ENCODE data around the gene DNAH11. TPM values are rescaled to one million over a fixed set of nuclear protein-coding genes. Genes with fewer than 3 reads are reported as not detected.

DNAH11 gene
- total and polyA plus RNA-seq, 5 donors from 2014 or later: 0.34 to 0.65 TPM; not detected in 3

GRCh38 chr7:21893401-21893800 is 350.6 kb downstream of the DNAH11 start:
- Mint-ChIP-seq H3K4me3 (no peak overlapping the region), H3K27me3 (no peaks in the 10 kb centered on the region), H3K27ac (no peak overlapping the region), H3K4me1 (peaks cover 7 to 15% (median 13%) of the 10 kb centered on the region in 4 donors), H3K36me3 (peaks cover 7% of the 10 kb centered on the region), H3K9me3 (peaks cover 0 to 2% (median 0%) of the 10 kb centered on the region in 7 donors)
- H3K9me3 ChIP-seq (ENCODE audit: control insufficient read depth in 2 of 2, low read length in 2 of 2): no peaks in the 10 kb centered on the region
- no peaks in the 10 kb centered on the region for H3K27me3 ChIP-seq (ENCODE audit: control insufficient read depth, insufficient read depth, low read length)
- H3K27ac ChIP-seq (ENCODE audit: insufficient read depth, low read length, poor library complexity, severe bottlenecking): no peak overlapping the region
- no peak overlapping the region for H3K4me3 ChIP-seq (ENCODE audit: low read depth, low read length)
- H3K36me3 ChIP-seq (ENCODE audit: control insufficient read depth, insufficient read depth, low read length): no peaks in the 10 kb centered on the region
- peaks cover 7% of the 10 kb centered on the region for H3K4me1 ChIP-seq (ENCODE audit: control insufficient read depth, insufficient read depth, low read length, poor library complexity, severe bottlenecking)
- ATAC-seq (ENCODE audit: low read depth in 2 of 2) (no peak), DNase-seq (no peak)

- peak; percentile 67 to 70 for ATAC-seq (ENCODE audit: low read depth in 2 of 2)
- Histone ChIP-seq H3K36me3 (ENCODE audit: control insufficient read depth, insufficient read depth, low read length) (no peaks in the 10 kb centered on the region), H3K27me3 (ENCODE audit: control insufficient read depth, insufficient read depth, low read length) (no peaks in the 10 kb centered on the region), H3K4me3 (ENCODE audit: low read depth, low read length) (peak overlapping the region; percentile 79), H3K4me1 (ENCODE audit: control insufficient read depth, insufficient read depth, low read length, poor library complexity, severe bottlenecking) (peaks cover 12% of the 10 kb centered on the region), H3K9me3 (ENCODE audit: control insufficient read depth in 2 of 2, low read length in 2 of 2) (no peaks in the 10 kb centered on the region), H3K27ac (ENCODE audit: insufficient read depth, low read length, poor library complexity, severe bottlenecking) (peak overlapping the region; percentile 70)
- H3K9me3 Mint-ChIP-seq: peaks cover 0 to 5% (median 0%) of the 10 kb centered on the region in 7 donors
- DNase-seq: peak in 2 of 3 donors; percentile 34 to 82
- H3K4me3 Mint-ChIP-seq: peak overlapping the region; percentile 78 to 94 (median 87)
- H3K4me1 Mint-ChIP-seq: peaks cover 13 to 26% (median 19%) of the 10 kb centered on the region in 4 donors
- H3K27me3 Mint-ChIP-seq: no peaks in the 10 kb centered on the region
- H3K36me3 Mint-ChIP-seq: peaks cover 17% of the 10 kb centered on the region
- H3K27ac Mint-ChIP-seq: peak overlapping the region; percentile 88 to 97 (median 93)
Measured at GRCh38 chr7:21898265-21898930, 355.6 kb downstream of the DNAH11 start.

- H3K36me3 Mint-ChIP-seq: peaks cover 25% of the 10 kb centered on the region
- H3K27ac Mint-ChIP-seq: no peak overlapping the region
- ATAC-seq (ENCODE audit: low read depth in 2 of 2): no peak
Measured at GRCh38 chr7:21902240-21902639, 359.4 kb downstream of the DNAH11 start.

GRCh38 chr7:21903020-21903786 is 360.4 kb downstream of the DNAH11 start:
- Mint-ChIP-seq H3K4me1 (peaks cover 5 to 12% (median 9%) of the 10 kb centered on the region in 4 donors), H3K27ac (no peak overlapping the region), H3K4me3 (no peak overlapping the region), H3K36me3 (peaks cover 28% of the 10 kb centered on the region), H3K9me3 (peaks cover 0 to 5% (median 0%) of the 10 kb centered on the region in 7 donors), H3K27me3 (no peaks in the 10 kb centered on the region)
- no peak for ATAC-seq (ENCODE audit: low read depth in 2 of 2)
- H3K4me3 ChIP-seq (ENCODE audit: low read depth, low read length): no peak overlapping the region
- H3K4me1 ChIP-seq (ENCODE audit: control insufficient read depth, insufficient read depth, low read length, poor library complexity, severe bottlenecking): peaks cover 6% of the 10 kb centered on the region
- H3K27me3 ChIP-seq (ENCODE audit: control insufficient read depth, insufficient read depth, low read length): no peaks in the 10 kb centered on the region
- H3K27ac ChIP-seq (ENCODE audit: insufficient read depth, low read length, poor library complexity, severe bottlenecking): no peak overlapping the region
- no peak for DNase-seq
- H3K36me3 ChIP-seq (ENCODE audit: control insufficient read depth, insufficient read depth, low read length): no peaks in the 10 kb centered on the region
- H3K9me3 ChIP-seq (ENCODE audit: control insufficient read depth in 2 of 2, low read length in 2 of 2): no peaks in the 10 kb centered on the region

More at GRCh38 chr7:21902240-21902639, 359.4 kb downstream of the DNAH11 start:
- no peaks in the 10 kb centered on the region for H3K9me3 ChIP-seq (ENCODE audit: control insufficient read depth in 2 of 2, low read length in 2 of 2)
- peaks cover 13 to 22% (median 16%) of the 10 kb centered on the region in 4 donors for H3K4me1 Mint-ChIP-seq
- H3K9me3 Mint-ChIP-seq: peaks cover 0 to 5% (median 0%) of the 10 kb centered on the region in 7 donors
- H3K4me1 ChIP-seq (ENCODE audit: control insufficient read depth, insufficient read depth, low read length, poor library complexity, severe bottlenecking): peaks cover 12% of the 10 kb centered on the region
- H3K27ac ChIP-seq (ENCODE audit: insufficient read depth, low read length, poor library complexity, severe bottlenecking): no peak overlapping the region
- no peaks in the 10 kb centered on the region for H3K27me3 ChIP-seq (ENCODE audit: control insufficient read depth, insufficient read depth, low read length)
- no peak for DNase-seq
- no peak overlapping the region for H3K4me3 Mint-ChIP-seq
- H3K4me3 ChIP-seq (ENCODE audit: low read depth, low read length): no peak overlapping the region
- H3K36me3 ChIP-seq (ENCODE audit: control insufficient read depth, insufficient read depth, low read length): no peaks in the 10 kb centered on the region
- H3K27me3 Mint-ChIP-seq: no peaks in the 10 kb centered on the region

- Mint-ChIP-seq H3K27ac (no peak overlapping the region), H3K4me1 (no peaks in the 10 kb centered on the region), H3K36me3 (peaks cover 32% of the 10 kb centered on the region), H3K9me3 (no peaks in the 10 kb centered on the region), H3K4me3 (no peak overlapping the region), H3K27me3 (no peaks in the 10 kb centered on the region)
- ATAC-seq (ENCODE audit: low read depth in 2 of 2) (no peak), DNase-seq (no peak)
- Histone ChIP-seq H3K27me3 (ENCODE audit: control insufficient read depth, insufficient read depth, low read length) (no peaks in the 10 kb centered on the region), H3K36me3 (ENCODE audit: control insufficient read depth, insufficient read depth, low read length) (no peaks in the 10 kb centered on the region), H3K9me3 (ENCODE audit: control insufficient read depth in 2 of 2, low read length in 2 of 2) (no peaks in the 10 kb centered on the region), H3K4me1 (ENCODE audit: control insufficient read depth, insufficient read depth, low read length, poor library complexity, severe bottlenecking) (no peaks in the 10 kb centered on the region), H3K27ac (ENCODE audit: insufficient read depth, low read length, poor library complexity, severe bottlenecking) (no peak overlapping the region), H3K4me3 (ENCODE audit: low read depth, low read length) (no peak overlapping the region)
Measured at GRCh38 chr7:21908746-21909145, 365.9 kb downstream of the DNAH11 start.

GRCh38 chr7:21910253-21910652 is 367.4 kb downstream of the DNAH11 start:
- DNase-seq: no peak
- H3K27ac ChIP-seq (ENCODE audit: insufficient read depth, low read length, poor library complexity, severe bottlenecking): no peak overlapping the region
- H3K27me3 ChIP-seq (ENCODE audit: control insufficient read depth, insufficient read depth, low read length): no peaks in the 10 kb centered on the region
- peaks cover 41% of the 10 kb centered on the region for H3K36me3 Mint-ChIP-seq
- no peaks in the 10 kb centered on the region for H3K9me3 Mint-ChIP-seq
- H3K36me3 ChIP-seq (ENCODE audit: control insufficient read depth, insufficient read depth, low read length): peaks cover 3% of the 10 kb centered on the region
- no peaks in the 10 kb centered on the region for H3K4me1 Mint-ChIP-seq
- no peaks in the 10 kb centered on the region for H3K27me3 Mint-ChIP-seq
- H3K4me3 Mint-ChIP-seq: no peak overlapping the region
- no peak overlapping the region for H3K4me3 ChIP-seq (ENCODE audit: low read depth, low read length)
- no peak overlapping the region for H3K27ac Mint-ChIP-seq
- no peak for ATAC-seq (ENCODE audit: low read depth in 2 of 2)
- no peaks in the 10 kb centered on the region for H3K9me3 ChIP-seq (ENCODE audit: control insufficient read depth in 2 of 2, low read length in 2 of 2)
- no peaks in the 10 kb centered on the region for H3K4me1 ChIP-seq (ENCODE audit: control insufficient read depth, insufficient read depth, low read length, poor library complexity, severe bottlenecking)

- H3K27ac ChIP-seq (ENCODE audit: insufficient read depth, low read length, poor library complexity, severe bottlenecking): no peak overlapping the region
- DNase-seq (no peak), ATAC-seq (ENCODE audit: low read depth in 2 of 2) (no peak)
- H3K36me3 ChIP-seq (ENCODE audit: control insufficient read depth, insufficient read depth, low read length): peaks cover 3% of the 10 kb centered on the region
- Mint-ChIP-seq H3K27ac (no peak overlapping the region), H3K4me3 (no peak overlapping the region), H3K27me3 (no peaks in the 10 kb centered on the region), H3K36me3 (peaks cover 38% of the 10 kb centered on the region), H3K9me3 (no peaks in the 10 kb centered on the region), H3K4me1 (no peaks in the 10 kb centered on the region)
- no peaks in the 10 kb centered on the region for H3K4me1 ChIP-seq (ENCODE audit: control insufficient read depth, insufficient read depth, low read length, poor library complexity, severe bottlenecking)
- no peak overlapping the region for H3K4me3 ChIP-seq (ENCODE audit: low read depth, low read length)
- H3K27me3 ChIP-seq (ENCODE audit: control insufficient read depth, insufficient read depth, low read length): no peaks in the 10 kb centered on the region
- no peaks in the 10 kb centered on the region for H3K9me3 ChIP-seq (ENCODE audit: control insufficient read depth in 2 of 2, low read length in 2 of 2)
Measured at GRCh38 chr7:21911341-21911875, 368.6 kb downstream of the DNAH11 start.

Measured in CD4-positive, CD25-positive, alpha-beta regulatory T cell (primary cell).